H54 (cell line): ENCODE results near the gene UBE2L3.

Source experiments
- DNase-seq: peaks from one replicate; pipeline ENCODE4 v3.0.0; 2011; ENCODE audit warnings: low spot score, mixed read lengths; ENCODE audit not compliant: insufficient read length
- FAIRE-seq: peaks from 3 replicates; lab custom pipeline; 2011; peaks lifted over from hg19 to GRCh38; lab: Jason Lieb, UNC
- POLR2A ChIP-seq: IDR thresholded peaks from 2 replicates; pipeline ENCODE4 v1.6.1; 2011; ENCODE audit warnings: low read depth, mild to moderate bottlenecking, low read length

The UBE2L3 gene

GRCh38 chr22:21646608-21647590 is 79.4 kb downstream of the UBE2L3 start:
- DNase-seq (peak; percentile 62), FAIRE-seq (no peak)
- TF ChIP-seq POLR2A, result no peak

- TF ChIP-seq POLR2A, result no peak
Observed at GRCh38 chr22:21650280-21650679, 82.8 kb downstream of the UBE2L3 start.

GRCh38 chr22:21650823-21651520 is 83.5 kb downstream of the UBE2L3 start:
- TF ChIP-seq POLR2A, result no peak
- no peak for FAIRE-seq
- DNase-seq, result no peak

More at GRCh38 chr22:21650280-21650679, 82.8 kb downstream of the UBE2L3 start:
- no peak for FAIRE-seq
- no peak for DNase-seq

GRCh38 chr22:21651521-21652009 is 84.1 kb downstream of the UBE2L3 start:
- FAIRE-seq (no peak), DNase-seq (no peak)
- TF ChIP-seq POLR2A, result no peak

GRCh38 chr22:21652010-21652546 is 84.6 kb downstream of the UBE2L3 start:
- peak; percentile 90 for DNase-seq
- no peak for FAIRE-seq
- peak; percentile 57 for TF ChIP-seq POLR2A

- no peak for FAIRE-seq
- no peak for DNase-seq
- TF ChIP-seq POLR2A, result no peak
Observed at GRCh38 chr22:21652547-21653545, 85.3 kb downstream of the UBE2L3 start.

GRCh38 chr22:21657020-21657359 is 89.5 kb downstream of the UBE2L3 start:
- no peak for TF ChIP-seq POLR2A
- no peak for FAIRE-seq
- DNase-seq, result no peak

GRCh38 chr22:21657360-21658032 is 90.0 kb downstream of the UBE2L3 start:
- FAIRE-seq (no peak), DNase-seq (no peak)
- no peak for TF ChIP-seq POLR2A

GRCh38 chr22:21659864-21660525 is 92.5 kb downstream of the UBE2L3 start:
- FAIRE-seq (no peak), DNase-seq (no peak)
- no peak for TF ChIP-seq POLR2A

GRCh38 chr22:21660904-21661303 is 93.4 kb downstream of the UBE2L3 start:
- no peak for DNase-seq
- no peak for TF ChIP-seq POLR2A
- no peak for FAIRE-seq

GRCh38 chr22:21661991-21662390 is 94.5 kb downstream of the UBE2L3 start:
- FAIRE-seq, result no peak
- no peak for TF ChIP-seq POLR2A
- no peak for DNase-seq

- DNase-seq, result no peak
- no peak for TF ChIP-seq POLR2A
- no peak for FAIRE-seq
Observed at GRCh38 chr22:21663738-21664137, 96.2 kb downstream of the UBE2L3 start.
